HFFc6 (cell line): ENCODE results near the gene GPR146. TPM values are rescaled to one million over a fixed set of nuclear protein-coding genes. Genes with fewer than 3 reads are reported as not detected.

Source experiments
- DNase-seq: peaks from one replicate; pipeline ENCODE4 v3.0.0-alpha.2; 2018
- H3K27ac Mint-ChIP-seq: 2 replicates; pipeline ENCODE4 v1.8.0; 2020; ENCODE audit warnings: mild to moderate bottlenecking, mixed read lengths
- H3K27me3 Mint-ChIP-seq: 2 replicates; pipeline ENCODE4 v1.8.0; 2021; ENCODE audit warnings: mild to moderate bottlenecking, moderate library complexity, mixed read lengths; ENCODE audit not compliant: insufficient read depth
- H3K36me3 Mint-ChIP-seq: 2 replicates; pipeline ENCODE4 v1.8.0; 2021; ENCODE audit warnings: low read depth, mixed read lengths
- H3K4me1 Mint-ChIP-seq: 2 replicates; pipeline ENCODE4 v1.8.0; 2020; ENCODE audit warnings: low read depth, mixed read lengths
- H3K4me3 Mint-ChIP-seq: 2 replicates; pipeline ENCODE4 v1.8.0; 2020; ENCODE audit warnings: mild to moderate bottlenecking, moderate library complexity, mixed read lengths
- H3K9me3 Mint-ChIP-seq: 2 replicates; pipeline ENCODE4 v1.8.0; 2020; ENCODE audit warnings: mild to moderate bottlenecking, mixed read lengths
- total RNA-seq, 6 experiments: library from RNA; stranded (reverse); fragmentation: NEBNext Ultra II Directional; extraction: Animal tissue kit (Norgen Biotek cat#: 25700); gene quantifications; 2 replicates in 1 of 6; 3 replicates in 5 of 6; pipeline ENCODE4 v1.2.3, GENCODE V29; 2021
- TF ChIP-seq, protein P1 (sequence below): fragments of 200-600 bp; sonication (generic); IDR thresholded peaks from 2 replicates; pipeline ENCODE4 v1.5.0; 2021; ENCODE audit warnings: antibody characterized with exemption, mild to moderate bottlenecking

The GPR146 gene
- total RNA-seq, 6 experiments from 2014 or later = 0.26 to 0.92 (median 0.52) TPM

DNA sequence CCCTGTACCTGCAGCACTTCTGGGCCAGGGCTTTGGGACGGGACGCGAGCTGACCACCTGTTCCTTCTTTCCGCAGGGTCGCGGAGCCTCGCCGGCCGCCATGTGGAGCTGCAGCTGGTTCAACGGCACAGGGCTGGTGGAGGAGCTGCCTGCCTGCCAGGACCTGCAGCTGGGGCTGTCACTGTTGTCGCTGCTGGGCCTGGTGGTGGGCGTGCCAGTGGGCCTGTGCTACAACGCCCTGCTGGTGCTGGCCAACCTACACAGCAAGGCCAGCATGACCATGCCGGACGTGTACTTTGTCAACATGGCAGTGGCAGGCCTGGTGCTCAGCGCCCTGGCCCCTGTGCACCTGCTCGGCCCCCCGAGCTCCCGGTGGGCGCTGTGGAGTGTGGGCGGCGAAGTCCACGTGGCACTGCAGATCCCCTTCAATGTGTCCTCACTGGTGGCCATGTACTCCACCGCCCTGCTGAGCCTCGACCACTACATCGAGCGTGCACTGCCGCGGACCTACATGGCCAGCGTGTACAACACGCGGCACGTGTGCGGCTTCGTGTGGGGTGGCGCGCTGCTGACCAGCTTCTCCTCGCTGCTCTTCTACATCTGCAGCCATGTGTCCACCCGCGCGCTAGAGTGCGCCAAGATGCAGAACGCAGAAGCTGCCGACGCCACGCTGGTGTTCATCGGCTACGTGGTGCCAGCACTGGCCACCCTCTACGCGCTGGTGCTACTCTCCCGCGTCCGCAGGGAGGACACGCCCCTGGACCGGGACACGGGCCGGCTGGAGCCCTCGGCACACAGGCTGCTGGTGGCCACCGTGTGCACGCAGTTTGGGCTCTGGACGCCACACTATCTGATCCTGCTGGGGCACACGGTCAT lies 13.3 kb downstream of the GPR146 start:
- TF ChIP-seq, protein P1, sequence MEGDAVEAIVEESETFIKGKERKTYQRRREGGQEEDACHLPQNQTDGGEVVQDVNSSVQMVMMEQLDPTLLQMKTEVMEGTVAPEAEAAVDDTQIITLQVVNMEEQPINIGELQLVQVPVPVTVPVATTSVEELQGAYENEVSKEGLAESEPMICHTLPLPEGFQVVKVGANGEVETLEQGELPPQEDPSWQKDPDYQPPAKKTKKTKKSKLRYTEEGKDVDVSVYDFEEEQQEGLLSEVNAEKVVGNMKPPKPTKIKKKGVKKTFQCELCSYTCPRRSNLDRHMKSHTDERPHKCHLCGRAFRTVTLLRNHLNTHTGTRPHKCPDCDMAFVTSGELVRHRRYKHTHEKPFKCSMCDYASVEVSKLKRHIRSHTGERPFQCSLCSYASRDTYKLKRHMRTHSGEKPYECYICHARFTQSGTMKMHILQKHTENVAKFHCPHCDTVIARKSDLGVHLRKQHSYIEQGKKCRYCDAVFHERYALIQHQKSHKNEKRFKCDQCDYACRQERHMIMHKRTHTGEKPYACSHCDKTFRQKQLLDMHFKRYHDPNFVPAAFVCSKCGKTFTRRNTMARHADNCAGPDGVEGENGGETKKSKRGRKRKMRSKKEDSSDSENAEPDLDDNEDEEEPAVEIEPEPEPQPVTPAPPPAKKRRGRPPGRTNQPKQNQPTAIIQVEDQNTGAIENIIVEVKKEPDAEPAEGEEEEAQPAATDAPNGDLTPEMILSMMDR = no peak

DNA sequence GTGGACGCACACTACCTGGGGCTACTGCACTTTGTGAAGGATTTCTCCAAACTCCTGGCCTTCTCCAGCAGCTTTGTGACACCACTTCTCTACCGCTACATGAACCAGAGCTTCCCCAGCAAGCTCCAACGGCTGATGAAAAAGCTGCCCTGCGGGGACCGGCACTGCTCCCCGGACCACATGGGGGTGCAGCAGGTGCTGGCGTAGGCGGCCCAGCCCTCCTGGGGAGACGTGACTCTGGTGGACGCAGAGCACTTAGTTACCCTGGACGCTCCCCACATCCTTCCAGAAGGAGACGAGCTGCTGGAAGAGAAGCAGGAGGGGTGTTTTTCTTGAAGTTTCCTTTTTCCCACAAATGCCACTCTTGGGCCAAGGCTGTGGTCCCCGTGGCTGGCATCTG lies 14.0 kb downstream of the GPR146 start:
- Mint-ChIP-seq H3K27ac (no peak overlapping the region), H3K27me3 (peaks cover 2% of the 10 kb centered on the region), H3K36me3 (no peaks in the 10 kb centered on the region)

More for the DNA sequence above, 13.3 kb downstream of the GPR146 start:
- peaks cover 2% of the 10 kb centered on the region; the same call in 1 of the 2 replicates for H3K27me3 Mint-ChIP-seq
- no peak for DNase-seq
- H3K4me3 Mint-ChIP-seq = no peak overlapping the region
- H3K36me3 Mint-ChIP-seq = no peaks in the 10 kb centered on the region
- no peaks in the 10 kb centered on the region for H3K4me1 Mint-ChIP-seq
- H3K9me3 Mint-ChIP-seq = no peaks in the 10 kb centered on the region
- no peak overlapping the region for H3K27ac Mint-ChIP-seq

DNA sequence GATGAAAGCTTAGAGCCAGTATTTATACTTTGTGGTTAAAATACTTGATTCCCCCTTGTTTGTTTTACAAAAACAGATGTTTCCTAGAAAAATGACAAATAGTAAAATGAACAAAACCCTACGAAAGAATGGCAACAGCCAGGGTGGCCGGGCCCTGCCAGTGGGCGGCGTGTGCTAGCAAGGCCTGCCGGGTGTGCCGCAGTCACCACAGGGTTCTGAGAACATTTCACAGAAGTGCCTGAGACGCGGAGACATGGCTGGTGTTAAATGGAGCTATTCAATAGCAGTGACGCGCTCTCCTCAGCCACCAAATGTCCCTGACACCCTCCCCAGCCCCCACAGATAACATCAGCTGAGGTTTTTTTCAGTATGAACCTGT lies 14.5 kb downstream of the GPR146 start:
- Mint-ChIP-seq H3K27me3 (peaks cover 2% of the 10 kb centered on the region), H3K9me3 (no peaks in the 10 kb centered on the region), H3K4me1 (no peaks in the 10 kb centered on the region), H3K36me3 (no peaks in the 10 kb centered on the region), H3K4me3 (no peak overlapping the region), H3K27ac (no peak overlapping the region)
- no peak for DNase-seq
- TF ChIP-seq, protein P1 = no peak

More for the DNA sequence above, 14.0 kb downstream of the GPR146 start:
- DNase-seq = no peak
- Mint-ChIP-seq H3K4me1 (no peaks in the 10 kb centered on the region), H3K4me3 (no peak overlapping the region), H3K9me3 (no peaks in the 10 kb centered on the region)
- TF ChIP-seq, protein P1 = no peak

DNA sequence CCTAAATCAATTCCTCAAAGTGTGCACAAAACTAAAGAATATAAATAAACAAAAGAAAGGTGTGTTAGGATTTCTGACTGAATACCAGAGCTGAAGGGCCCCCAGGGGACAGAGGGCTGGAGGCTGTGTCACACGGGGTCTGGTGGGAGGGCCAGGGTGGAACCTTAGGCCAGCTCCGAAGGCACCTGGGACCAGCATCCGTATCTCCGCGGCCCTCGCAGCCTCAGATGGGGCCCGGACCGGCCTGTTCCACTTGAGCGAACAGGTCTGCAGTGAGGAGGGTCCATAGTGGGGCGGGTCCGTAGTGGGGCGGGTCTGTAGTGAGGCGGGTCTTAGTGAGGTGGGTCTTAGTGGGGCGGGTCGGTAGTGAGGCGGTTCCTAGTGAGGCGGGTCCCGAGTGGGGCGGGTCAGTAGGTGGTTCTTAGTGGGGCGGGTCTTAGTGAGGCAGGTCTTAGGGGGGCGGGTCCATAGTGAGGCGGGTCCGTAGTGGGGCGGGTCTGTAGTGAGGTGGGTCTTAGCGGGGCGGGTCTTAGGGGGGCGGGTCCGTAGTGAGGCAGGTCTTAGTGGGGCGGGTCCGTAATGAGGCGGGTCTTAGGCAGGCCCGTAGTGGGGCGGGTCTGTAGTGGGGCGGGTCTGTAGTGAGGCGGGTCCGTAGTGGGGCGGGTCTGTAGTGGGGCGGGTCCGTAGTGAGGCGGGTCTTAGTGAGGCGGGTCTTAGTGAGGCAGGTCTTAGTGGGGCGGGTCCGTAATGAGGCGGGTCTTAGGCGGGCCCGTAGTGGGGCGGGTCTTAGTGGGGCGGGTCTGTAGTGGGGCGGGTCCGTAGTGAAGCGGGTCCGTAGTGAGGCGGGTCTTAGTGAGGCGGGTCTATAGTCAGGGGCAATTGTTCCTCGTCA lies 15.1 kb downstream of the GPR146 start:
- H3K27me3 Mint-ChIP-seq = peaks cover 2% of the 10 kb centered on the region
- TF ChIP-seq, protein P1 = no peak
- H3K4me3 Mint-ChIP-seq = no peak overlapping the region
- no peaks in the 10 kb centered on the region for H3K36me3 Mint-ChIP-seq
- no peak overlapping the region for H3K27ac Mint-ChIP-seq
- H3K9me3 Mint-ChIP-seq = no peaks in the 10 kb centered on the region
- DNase-seq = no peak
- no peaks in the 10 kb centered on the region for H3K4me1 Mint-ChIP-seq

DNA sequence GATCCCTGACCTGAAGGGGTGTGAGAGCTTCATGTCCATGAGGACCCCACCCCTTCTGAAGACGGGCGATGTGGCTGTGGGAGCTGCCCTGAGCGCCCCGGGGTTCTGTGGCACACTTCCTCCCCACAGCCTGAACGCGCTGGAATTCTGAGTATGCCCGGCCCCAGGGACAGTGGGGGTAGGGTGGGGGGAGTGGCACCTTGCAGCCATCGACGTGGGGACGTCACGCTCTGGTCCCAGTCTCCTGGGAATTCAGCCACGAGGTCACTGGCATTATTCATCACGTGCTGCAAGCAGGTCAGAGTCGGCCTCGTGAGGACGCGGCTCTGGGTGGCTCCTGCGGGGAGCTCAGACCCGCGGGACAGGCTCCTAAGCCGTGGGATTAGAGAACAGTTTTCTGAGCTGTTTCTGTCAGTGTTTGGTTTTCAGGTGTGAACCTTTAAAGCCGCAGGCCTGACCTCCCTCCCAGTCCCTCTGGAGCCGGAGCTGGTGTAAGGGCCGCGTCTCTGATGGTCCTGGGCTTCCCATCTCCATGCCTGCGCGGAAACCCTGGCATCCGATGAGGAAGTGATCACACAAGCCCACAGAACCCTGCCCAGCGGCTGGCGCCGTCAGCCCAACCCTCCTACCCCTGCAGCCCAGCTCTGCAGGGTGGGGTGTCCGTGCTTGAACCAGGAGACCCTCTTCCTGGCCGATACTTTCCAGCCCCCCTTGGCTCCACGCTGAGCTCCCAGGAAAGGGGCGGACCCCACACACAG lies 16.1 kb downstream of the GPR146 start:
- Mint-ChIP-seq H3K36me3 (no peaks in the 10 kb centered on the region), H3K4me3 (no peak overlapping the region), H3K27ac (no peak overlapping the region), H3K4me1 (no peaks in the 10 kb centered on the region), H3K27me3 (peaks cover 4% of the 10 kb centered on the region), H3K9me3 (no peaks in the 10 kb centered on the region)
- TF ChIP-seq, protein P1 = no peak
- no peak for DNase-seq
